H1 (cell line): Measurements from ENCODE around the gene RNF212. TPM values are rescaled to one million over a fixed set of nuclear protein-coding genes. Genes with fewer than 3 reads are reported as not detected.

Experiments used
- CTCF ChIA-PET: fragments of 300-600 bp; sonication (Branson Sonifier 250); formaldehyde crosslinking; loops from one replicate; lab custom pipeline; 2021; ENCODE audit not compliant: partially characterized antibody; lab: Charles Lee
- POLR2A ChIA-PET: fragments of 300-600 bp; sonication (Branson Sonifier 250); formaldehyde crosslinking; loops from one replicate; lab custom pipeline; 2021; ENCODE audit warnings: inconsistent platforms; ENCODE audit not compliant: partially characterized antibody; lab: Charles Lee
- DNase-seq, 2 experiments: peaks; one replicate each; pipeline versions ENCODE4 v3.0.0 to v3.0.0-alpha.2; 2010 to 2022; ENCODE audit warnings: low spot score in 2 of 2, low read depth in 1 of 2, mixed read lengths in 1 of 2
- FAIRE-seq: peaks from 2 replicates; lab custom pipeline; 2011; peaks lifted over from hg19 to GRCh38; lab: Jason Lieb, UNC
- H2AFZ ChIP-seq: 2 replicates; pipeline ENCODE4 v1.8.1; 2012; ENCODE audit warnings: low read length, inconsistent platforms
- H2AK5ac ChIP-seq: 2 replicates; pipeline ENCODE4 v1.6.1; 2013; ENCODE audit warnings: low read depth, low read length
- H2BK120ac ChIP-seq: replicated peaks from 2 replicates; pipeline ENCODE3; 2013; ENCODE audit warnings: low read depth, low read length, inconsistent platforms
- H2BK12ac ChIP-seq: 2 replicates; pipeline ENCODE4 v1.6.1; 2013; ENCODE audit warnings: low read depth, low read length
- H2BK15ac ChIP-seq: 2 replicates; pipeline ENCODE4 v1.6.1; 2013; ENCODE audit warnings: low read length
- H2BK20ac ChIP-seq: 2 replicates; pipeline ENCODE4 v1.6.1; 2013; ENCODE audit warnings: low read length
- H2BK5ac ChIP-seq: 2 replicates; pipeline ENCODE4 v1.6.1; 2013; ENCODE audit warnings: low read depth, low read length
- H3K14ac ChIP-seq: 2 replicates; pipeline ENCODE4 v1.6.1; 2013; ENCODE audit warnings: inconsistent platforms; ENCODE audit not compliant: insufficient read length
- H3K18ac ChIP-seq: 2 replicates; pipeline ENCODE4 v1.6.1; 2013; ENCODE audit warnings: low read length; ENCODE audit errors: extremely low read depth
- H3K23ac ChIP-seq: 2 replicates; pipeline ENCODE4 v1.6.1; 2013; ENCODE audit warnings: inconsistent platforms; ENCODE audit not compliant: insufficient read length
- H3K23me2 ChIP-seq: 2 replicates; pipeline ENCODE4 v1.6.1; 2013; ENCODE audit warnings: low read depth, low read length
- H3K27ac ChIP-seq: 2 replicates; pipeline ENCODE4 v1.6.1; 2011; ENCODE audit warnings: low read depth, low read length, inconsistent platforms
- H3K27me3 ChIP-seq, 4 experiments: replicated peaks in 1 of 4; 1 replicate in 1 of 4; 2 replicates in 3 of 4; pipeline versions ENCODE4 v1.6.1 to v1.8.1; 2011 to 2013; ENCODE audit warnings: low read length in 3 of 4, mild to moderate bottlenecking in 3 of 4, inconsistent platforms in 2 of 4, mixed read lengths in 2 of 4, moderate library complexity in 1 of 4; ENCODE audit not compliant: control insufficient read depth in 3 of 4, insufficient read depth in 3 of 4; ENCODE audit errors: extremely low read depth in 1 of 4
- H3K36me3 ChIP-seq, 4 experiments: 2 replicates each; pipeline versions ENCODE4 v1.6.1 to v1.8.1; 2011 to 2013; ENCODE audit warnings: mild to moderate bottlenecking in 4 of 4, low read length in 3 of 4, moderate library complexity in 2 of 4, control low read depth in 1 of 4, inconsistent platforms in 1 of 4; ENCODE audit not compliant: insufficient read depth in 4 of 4, control insufficient read depth in 2 of 4
- H3K4ac ChIP-seq: replicated peaks from 2 replicates; pipeline ENCODE3; 2013; ENCODE audit warnings: low read length, low read depth, mixed read lengths, inconsistent platforms; ENCODE audit not compliant: insufficient read length
- H3K4me1 ChIP-seq, 4 experiments: replicated peaks in 1 of 4; 1 replicate in 1 of 4; 2 replicates in 3 of 4; pipeline versions ENCODE4 v1.6.1 to v1.8.1; 2011 to 2013; ENCODE audit warnings: low read length in 3 of 4, inconsistent platforms in 2 of 4, mixed read lengths in 1 of 4; ENCODE audit not compliant: insufficient read depth in 4 of 4, control insufficient read depth in 3 of 4
- H3K4me2 ChIP-seq, 2 experiments: 2 replicates each; pipeline versions ENCODE4 v1.6.1 to v1.8.1; 2011 to 2013; ENCODE audit warnings: low read depth in 2 of 2, low read length in 2 of 2, control low read depth in 1 of 2, inconsistent platforms in 1 of 2, mild to moderate bottlenecking in 1 of 2; ENCODE audit not compliant: insufficient read depth in 1 of 2
- H3K4me3 ChIP-seq, 4 experiments: fragments of 200-600, 300-600 bp in 1 of 4; sonication (generic), shearing (Covaris generic), sonication (Bioruptor Twin) in 1 of 4; 2 replicates each; pipeline versions ENCODE4 v1.5.1 to v1.8.1; 2011 to 2016; ENCODE audit warnings: low read length in 4 of 4, low read depth in 3 of 4, control low read depth in 2 of 4, inconsistent platforms in 2 of 4, mild to moderate bottlenecking in 2 of 4, mixed read lengths in 1 of 4, moderate library complexity in 1 of 4; ENCODE audit not compliant: insufficient read depth in 2 of 4; ENCODE audit errors: extremely low read depth in 1 of 4
- H3K56ac ChIP-seq: replicated peaks from 2 replicates; pipeline ENCODE3; 2013; ENCODE audit warnings: low read depth, mild to moderate bottlenecking, mixed read lengths, low read length, inconsistent platforms; ENCODE audit not compliant: insufficient read length
- H3K79me1 ChIP-seq: 2 replicates; pipeline ENCODE4 v1.6.1; 2013; ENCODE audit warnings: low read depth, low read length, control low read depth
- H3K79me2 ChIP-seq, 2 experiments: 2 replicates each; pipeline versions ENCODE4 v1.6.1 to v1.8.1; 2012 to 2013; ENCODE audit warnings: low read length in 2 of 2, mild to moderate bottlenecking in 2 of 2, inconsistent platforms in 1 of 2; ENCODE audit not compliant: insufficient read depth in 2 of 2, control insufficient read depth in 1 of 2
- H3K9ac ChIP-seq, 4 experiments: replicated peaks in 1 of 4; 1 replicate in 1 of 4; 2 replicates in 3 of 4; pipeline versions ENCODE4 v1.6.1 to v1.8.1; 2011 to 2013; ENCODE audit warnings: low read depth in 3 of 4, low read length in 3 of 4, control low read depth in 2 of 4, mild to moderate bottlenecking in 2 of 4, moderate library complexity in 2 of 4, inconsistent platforms in 1 of 4; ENCODE audit errors: extremely low read depth in 1 of 4
- H3K9me3 ChIP-seq, 2 experiments: 2 replicates each; pipeline versions ENCODE4 v1.6.1 to v1.8.1; 2012 to 2013; ENCODE audit warnings: mild to moderate bottlenecking in 2 of 2, moderate library complexity in 2 of 2, control low read depth in 1 of 2, inconsistent platforms in 1 of 2, low read depth in 1 of 2, low read length in 1 of 2, mixed read lengths in 1 of 2; ENCODE audit not compliant: insufficient read depth in 2 of 2
- H4K20me1 ChIP-seq, 2 experiments: replicated peaks in 1 of 2; 2 replicates each; pipeline versions ENCODE3 to v1.8.1; 2011 to 2013; ENCODE audit warnings: inconsistent platforms in 2 of 2, low read length in 2 of 2, mild to moderate bottlenecking in 1 of 2; ENCODE audit not compliant: insufficient read depth in 2 of 2, control insufficient read depth in 1 of 2
- H4K5ac ChIP-seq: 2 replicates; pipeline ENCODE4 v1.6.1; 2013; ENCODE audit warnings: low read length, low read depth, mixed read lengths, inconsistent platforms; ENCODE audit not compliant: insufficient read length
- H4K8ac ChIP-seq: 2 replicates; pipeline ENCODE4 v1.8.0; 2013; ENCODE audit warnings: mild to moderate bottlenecking, moderate library complexity, low read length, inconsistent platforms; ENCODE audit not compliant: insufficient read depth; ENCODE audit errors: extremely low read depth
- H4K91ac ChIP-seq: replicated peaks from 2 replicates; pipeline ENCODE3; 2013; ENCODE audit warnings: low read length, mixed read lengths, inconsistent platforms; ENCODE audit not compliant: insufficient read length
- BRCA1 ChIP-seq: IDR thresholded peaks from 2 replicates; pipeline ENCODE4 v1.6.1; 2012; ENCODE audit warnings: low read depth, low read length, improper control_type of control experiment
- EP300 ChIP-seq, 2 experiments: IDR thresholded peaks; 1 replicate in 1 of 2; 2 replicates in 1 of 2; pipeline ENCODE4 v1.6.1; 2011 to 2012; ENCODE audit warnings: low read depth in 2 of 2, low read length in 2 of 2, mild to moderate bottlenecking in 2 of 2, borderline replicate concordance in 1 of 2, inconsistent platforms in 1 of 2, moderate library complexity in 1 of 2
- GTF2F1 ChIP-seq: IDR thresholded peaks from 2 replicates; pipeline ENCODE4 v1.6.1; 2012; ENCODE audit warnings: low read depth, low read length, improper control_type of control experiment, borderline replicate concordance
- HDAC2 ChIP-seq, 2 experiments: fragments of 300-600 bp in 1 of 2; sonication (generic) in 1 of 2; IDR thresholded peaks; 2 replicates each; pipeline ENCODE4 v1.6.1; 2011 to 2012; ENCODE audit warnings: low read depth in 2 of 2, low read length in 2 of 2, mild to moderate bottlenecking in 2 of 2, moderate library complexity in 2 of 2, borderline replicate concordance in 1 of 2, inconsistent platforms in 1 of 2
- USF2 ChIP-seq: IDR thresholded peaks from 2 replicates; pipeline ENCODE4 v1.6.1; 2011; ENCODE audit warnings: low read length, improper control_type of control experiment
- WGBS, 2 experiments: shearing (Covaris generic) in 1 of 2; methylation state at CpG; one replicate each; pipeline versions ENCODE4 v1.1.6 to v1.1.7; 2013 to 2015; ENCODE audit warnings: low lambda C conversion rate in 2 of 2, mixed read lengths in 2 of 2, inconsistent platforms in 1 of 2, low coverage in 1 of 2, missing lambda C conversion rate in 1 of 2; ENCODE audit not compliant: insufficient replicate concordance in 2 of 2, insufficient coverage in 1 of 2, insufficient read length in 1 of 2; ENCODE audit errors: extremely low coverage in 1 of 2, missing lambda C conversion rate in 1 of 2; 5-methylcytosine and 5-hydroxymethylcytosine counted together
- polyA plus RNA-seq, 7 experiments: library from polyadenylated mRNA; depleted of rRNA in 3 of 7; stranded (reverse) in 5 of 7; unstranded in 2 of 7; fragments of >200 nt in 5 of 7; fragments of 200-250 nt in 2 of 7; gene quantifications; 1 replicate in 5 of 7; 2 replicates in 1 of 7; 4 replicates in 1 of 7; pipeline versions ENCODE4 v1.2.1 to v1.2.3, GENCODE V29; 2011 to 2013; ENCODE audit warnings: missing spikeins in 2 of 7, mixed read lengths in 2 of 7
- total RNA-seq: library from RNA; stranded (reverse); fragmentation: NEBNext Ultra II Directional; extraction: Animal tissue kit (Norgen Biotek cat#: 25700); gene quantifications from 2 replicates; pipeline ENCODE4 v1.2.1, GENCODE V29; 2021

The RNF212 gene
- total and polyA plus RNA-seq, 2 of the 8 experiments (the other 6 are each of a cell fraction or from before 2014, with no cell fraction given), result 3.4 to 5.4 TPM

- peak overlapping the region; percentile 48 for H4K5ac ChIP-seq
- no peak for TF ChIP-seq GTF2F1
- TF ChIP-seq BRCA1, result no peak
- TF ChIP-seq USF2, result no peak
- no peak for TF ChIP-seq EP300 (IDR thresholded peaks at IDR 0.05; ENCODE audit: borderline replicate concordance in 1 of 2, low read depth in 2 of 2, low read length in 2 of 2)
- TF ChIP-seq HDAC2 (IDR thresholded peaks at IDR 0.05; ENCODE audit: borderline replicate concordance in 1 of 2, low read depth in 2 of 2, low read length in 2 of 2), result no peak
- TF ChIP-seq, all 59 proteins: peak for 0
- Histone ChIP-seq H2AK5ac (peak overlapping the region; percentile 100), H4K91ac (peak overlapping the region; percentile 99), H3K56ac (peak overlapping the region; percentile 46), H2AFZ (0 out of 2 replicates have a peak overlapping the region, but pooled peaks have one; percentile 42), H4K20me1 (peaks cover 0 to 2% of the 10 kb centered on the region in 2 experiments), H3K4me1 (peaks cover 0 to 26% (median 15%) of the 10 kb centered on the region in 4 experiments; a peak in 6 of 7 replicates), H3K4me2 (peak overlapping the region in 1 of 2 experiments; percentile 26; a peak in 1 of 4 replicates), H3K27me3 (peaks cover 0 to 6% (median 0%) of the 10 kb centered on the region in 4 experiments; a peak in 3 of 7 replicates), H3K23ac (peak overlapping the region; percentile 71), H3K18ac (peak overlapping the region; percentile 87), H3K4ac (peak overlapping the region; percentile 100), H3K9ac (no peak overlapping the region; a peak in 1 of 7 replicates), H2BK120ac (peak overlapping the region; percentile 87), H2BK12ac (peak overlapping the region; percentile 98; the same call in 1 of the 2 replicates), H2BK5ac (peak overlapping the region; percentile 92), H4K8ac (peak overlapping the region; percentile 91), H2BK15ac (peak overlapping the region; percentile 99), H3K23me2 (peaks cover 14% of the 10 kb centered on the region), H3K9me3 (no peaks in the 10 kb centered on the region), H3K79me1 (no peaks in the 10 kb centered on the region), H3K36me3 (no peaks in the 10 kb centered on the region), H3K79me2 (no peaks in the 10 kb centered on the region), H2BK20ac (peak overlapping the region; percentile 99), H3K14ac (peak overlapping the region; percentile 71), H3K27ac (no peak overlapping the region; the same call in 1 of the 2 replicates), H3K4me3 (no peak overlapping the region)
- DNase-seq (no peak), FAIRE-seq (no peak)
- 87% methylated on average over 7 of the region's 7 CpGs; no CpG with 5 or more reads in 1 of the 2 experiments for WGBS, 2 experiments
- POLR2A ChIA-PET, result interaction anchor here (1.2 kb wide), 1 partner anchor 10 kb away, joined by 3 read pairs; no protein-coding TSS in a partner anchor
- CTCF ChIA-PET, result interaction anchor here (1.2 kb wide), 1 partner anchor 32 kb away, joined by 3 read pairs; no protein-coding TSS in a partner anchor
These were observed 70.2 kb downstream of the RNF212 start for GRCh38 chr4:1043162-1043561.
